Effector memory CD8-positive, alpha-beta T cell (primary cell): ENCODE results near the gene RABGAP1L.
"Not testable (repeated sequence)": the region's sequence is repeated elsewhere in the genome, so short reads cannot be mapped to it uniquely, and the experiment has no call there.

Experiments
- ATAC-seq: fragments of 150-1000 bp; cut with Tn5 transposase; replicated peaks from 2 replicates; pipeline ENCODE4 v1.10.0; 2021; ENCODE audit warnings: mild to moderate bottlenecking, moderate library complexity
- DNase-seq, 3 experiments: peaks; one replicate each; pipeline ENCODE4 v3.0.0; 2021
- H3K27ac Mint-ChIP-seq, 2 donors: one replicate each; pipeline ENCODE4 v1.8.0; 2022; ENCODE audit warnings: mild to moderate bottlenecking in 2 of 2, mixed read lengths in 2 of 2, moderate library complexity in 2 of 2
- H3K27me3 Mint-ChIP-seq, 2 donors: one replicate each; pipeline ENCODE4 v1.8.0; 2022; ENCODE audit warnings: mixed read lengths in 2 of 2
- H3K36me3 Mint-ChIP-seq: one replicate; pipeline ENCODE4 v1.8.0; 2022; ENCODE audit warnings: mild to moderate bottlenecking, moderate library complexity, mixed read lengths; ENCODE audit not compliant: insufficient read depth
- H3K4me1 Mint-ChIP-seq, 2 donors: one replicate each; pipeline ENCODE4 v1.8.0; 2022; ENCODE audit warnings: low read depth in 2 of 2, mixed read lengths in 2 of 2
- H3K4me3 Mint-ChIP-seq, 2 donors: one replicate each; pipeline ENCODE4 v1.8.0; 2022; ENCODE audit warnings: mild to moderate bottlenecking in 2 of 2, mixed read lengths in 2 of 2, moderate library complexity in 2 of 2
- H3K9me3 Mint-ChIP-seq, 2 donors: one replicate each; pipeline ENCODE4 v1.8.0; 2022; ENCODE audit warnings: mixed read lengths in 2 of 2

RABGAP1L gene

GRCh38 chr1:174617905-174618304 lies 458.6 kb downstream of the RABGAP1L start:
- H3K36me3 Mint-ChIP-seq, ATAC-seq, H3K27me3 Mint-ChIP-seq, H3K9me3 Mint-ChIP-seq, H3K4me1 Mint-ChIP-seq, H3K27ac Mint-ChIP-seq, DNase-seq, H3K4me3 Mint-ChIP-seq: not testable (repeated sequence)

GRCh38 chr1:174623324-174624035 lies 464.2 kb downstream of the RABGAP1L start:
- no peak for DNase-seq
- Mint-ChIP-seq H3K36me3 (peaks cover 4% of the 10 kb centered on the region), H3K27ac (no peak overlapping the region), H3K9me3 (peaks cover 0 to 8% of the 10 kb centered on the region in 2 donors), H3K4me3 (no peak overlapping the region), H3K4me1 (peaks cover 2 to 7% of the 10 kb centered on the region in 2 donors), H3K27me3 (no peaks in the 10 kb centered on the region)
- ATAC-seq = no peak

- ATAC-seq (no peak), DNase-seq (no peak)
- Mint-ChIP-seq H3K27me3 (no peaks in the 10 kb centered on the region), H3K9me3 (no peaks in the 10 kb centered on the region), H3K36me3 (peaks cover 4% of the 10 kb centered on the region), H3K4me3 (no peak overlapping the region), H3K4me1 (peaks cover 0 to 7% of the 10 kb centered on the region in 2 donors), H3K27ac (no peak overlapping the region)
These were observed 467.0 kb downstream of the RABGAP1L start for GRCh38 chr1:174626031-174627025.

GRCh38 chr1:174637487-174637886 lies 478.2 kb downstream of the RABGAP1L start:
- DNase-seq = no peak
- H3K27ac Mint-ChIP-seq = no peak overlapping the region
- no peaks in the 10 kb centered on the region for H3K27me3 Mint-ChIP-seq
- H3K4me1 Mint-ChIP-seq = peaks cover 0 to 8% of the 10 kb centered on the region in 2 donors
- H3K4me3 Mint-ChIP-seq = no peak overlapping the region
- no peak for ATAC-seq
- H3K9me3 Mint-ChIP-seq = peaks cover 0 to 2% of the 10 kb centered on the region in 2 donors
- H3K36me3 Mint-ChIP-seq = peaks cover 7% of the 10 kb centered on the region

- no peak for ATAC-seq
- peaks cover 7% of the 10 kb centered on the region for H3K36me3 Mint-ChIP-seq
- H3K9me3 Mint-ChIP-seq = peaks cover 0 to 2% of the 10 kb centered on the region in 2 donors
- no peak overlapping the region for H3K4me3 Mint-ChIP-seq
- H3K27me3 Mint-ChIP-seq = no peaks in the 10 kb centered on the region
- DNase-seq = no peak
- peak overlapping the region in 1 of 2 donors; percentile 41 for H3K27ac Mint-ChIP-seq
- H3K4me1 Mint-ChIP-seq = peaks cover 1 to 8% of the 10 kb centered on the region in 2 donors
These were observed 480.1 kb downstream of the RABGAP1L start for GRCh38 chr1:174639461-174639860.

GRCh38 chr1:174640783-174641182 lies 481.5 kb downstream of the RABGAP1L start:
- DNase-seq (no peak), ATAC-seq (no peak)
- H3K4me3 Mint-ChIP-seq = no peak overlapping the region
- peaks cover 0 to 2% of the 10 kb centered on the region in 2 donors for H3K9me3 Mint-ChIP-seq
- H3K4me1 Mint-ChIP-seq = peaks cover 1 to 13% of the 10 kb centered on the region in 2 donors
- H3K27me3 Mint-ChIP-seq = no peaks in the 10 kb centered on the region
- peaks cover 7% of the 10 kb centered on the region for H3K36me3 Mint-ChIP-seq
- H3K27ac Mint-ChIP-seq = no peak overlapping the region

GRCh38 chr1:174642393-174642792 lies 483.1 kb downstream of the RABGAP1L start:
- Mint-ChIP-seq H3K9me3 (peaks cover 0 to 2% of the 10 kb centered on the region in 2 donors), H3K4me3 (no peak overlapping the region), H3K27ac (peak overlapping the region in 1 of 2 donors; percentile 59), H3K4me1 (peaks cover 6 to 23% of the 10 kb centered on the region in 2 donors), H3K36me3 (peaks cover 7% of the 10 kb centered on the region), H3K27me3 (no peaks in the 10 kb centered on the region)
- DNase-seq (no peak), ATAC-seq (no peak)

GRCh38 chr1:174643206-174643605 lies 483.9 kb downstream of the RABGAP1L start:
- Mint-ChIP-seq H3K4me1 (peaks cover 9 to 31% of the 10 kb centered on the region in 2 donors), H3K4me3 (no peak overlapping the region), H3K9me3 (no peaks in the 10 kb centered on the region), H3K27ac (peak overlapping the region in 1 of 2 donors; percentile 59), H3K27me3 (no peaks in the 10 kb centered on the region), H3K36me3 (no peaks in the 10 kb centered on the region)
- no peak for DNase-seq
- no peak for ATAC-seq

- H3K9me3 Mint-ChIP-seq, DNase-seq, H3K36me3 Mint-ChIP-seq, H3K27me3 Mint-ChIP-seq, H3K27ac Mint-ChIP-seq, ATAC-seq, H3K4me3 Mint-ChIP-seq: not testable (repeated sequence)
- peaks cover 17 to 44% of the 10 kb centered on the region in 2 donors for H3K4me1 Mint-ChIP-seq
These were observed 490.3 kb downstream of the RABGAP1L start for GRCh38 chr1:174649572-174649971.

- H3K4me1 Mint-ChIP-seq = peaks cover 12 to 27% of the 10 kb centered on the region in 2 donors
- no peak overlapping the region for H3K27ac Mint-ChIP-seq
- H3K27me3 Mint-ChIP-seq = no peaks in the 10 kb centered on the region
- H3K36me3 Mint-ChIP-seq = no peaks in the 10 kb centered on the region
- ATAC-seq = no peak
- H3K9me3 Mint-ChIP-seq = no peaks in the 10 kb centered on the region
- no peak for DNase-seq
- H3K4me3 Mint-ChIP-seq = no peak overlapping the region
These were observed 493.4 kb downstream of the RABGAP1L start for GRCh38 chr1:174652569-174653280.

GRCh38 chr1:174654560-174654959 lies 495.2 kb downstream of the RABGAP1L start:
- H3K9me3 Mint-ChIP-seq = no peaks in the 10 kb centered on the region
- no peak for ATAC-seq
- no peak overlapping the region for H3K27ac Mint-ChIP-seq
- peaks cover 6 to 22% of the 10 kb centered on the region in 2 donors for H3K4me1 Mint-ChIP-seq
- H3K4me3 Mint-ChIP-seq = no peak overlapping the region
- no peaks in the 10 kb centered on the region for H3K36me3 Mint-ChIP-seq
- no peak for DNase-seq
- no peaks in the 10 kb centered on the region for H3K27me3 Mint-ChIP-seq

GRCh38 chr1:174656409-174657059 lies 497.2 kb downstream of the RABGAP1L start:
- no peaks in the 10 kb centered on the region for H3K36me3 Mint-ChIP-seq
- no peak overlapping the region for H3K27ac Mint-ChIP-seq
- no peak overlapping the region for H3K4me3 Mint-ChIP-seq
- H3K4me1 Mint-ChIP-seq = peaks cover 6 to 30% of the 10 kb centered on the region in 2 donors
- H3K9me3 Mint-ChIP-seq = no peaks in the 10 kb centered on the region
- ATAC-seq = no peak
- no peaks in the 10 kb centered on the region for H3K27me3 Mint-ChIP-seq
- DNase-seq = no peak

- DNase-seq (no peak), ATAC-seq (no peak)
- Mint-ChIP-seq H3K9me3 (no peaks in the 10 kb centered on the region), H3K4me1 (peaks cover 2 to 28% of the 10 kb centered on the region in 2 donors), H3K4me3 (no peak overlapping the region), H3K27ac (no peak overlapping the region), H3K27me3 (no peaks in the 10 kb centered on the region), H3K36me3 (peaks cover 5% of the 10 kb centered on the region)
These were observed 498.1 kb downstream of the RABGAP1L start for GRCh38 chr1:174657411-174657810.
